GM08714 (cell line): ENCODE results near the gene CWC22.
"Not testable (repeated sequence)": the region's sequence is repeated elsewhere in the genome, so short reads cannot be mapped to it uniquely, and the experiment has no call there.

Experiments
- H3K4me3 ChIP-seq: fragments of 200-500 bp; sonication (Bioruptor generic); 2 replicates; pipeline ENCODE4 v1.5.1; 2014; ENCODE audit warnings: mild to moderate bottlenecking, low read length, inconsistent platforms
- ZNF274 ChIP-seq: IDR thresholded peaks from 2 replicates; pipeline ENCODE4 v1.6.1; 2012; ENCODE audit warnings: mild to moderate bottlenecking, low read depth, low read length

CWC22 gene

GRCh38 chr2:179950391-179950790 is 56.7 kb downstream of the CWC22 start:
- no peak for TF ChIP-seq ZNF274
- no peak overlapping the region for H3K4me3 ChIP-seq

- no peak overlapping the region for H3K4me3 ChIP-seq
- no peak for TF ChIP-seq ZNF274
These were observed 57.7 kb downstream of the CWC22 start for GRCh38 chr2:179949438-179949837.

- TF ChIP-seq ZNF274 = no peak
- no peak overlapping the region for H3K4me3 ChIP-seq
These were observed 59.0 kb downstream of the CWC22 start for GRCh38 chr2:179948058-179948457.

GRCh38 chr2:179946810-179947615 is 60.1 kb downstream of the CWC22 start:
- TF ChIP-seq ZNF274 = no peak
- H3K4me3 ChIP-seq = no peak overlapping the region

GRCh38 chr2:179946346-179946745 is 60.8 kb downstream of the CWC22 start:
- no peak overlapping the region for H3K4me3 ChIP-seq
- no peak for TF ChIP-seq ZNF274

- no peak overlapping the region for H3K4me3 ChIP-seq
- no peak for TF ChIP-seq ZNF274
These were observed 67.8 kb downstream of the CWC22 start for GRCh38 chr2:179939259-179939658.

- H3K4me3 ChIP-seq = no peak overlapping the region
- no peak for TF ChIP-seq ZNF274
These were observed 69.1 kb downstream of the CWC22 start for GRCh38 chr2:179938026-179938425.

GRCh38 chr2:179936654-179937053 is 70.4 kb downstream of the CWC22 start:
- TF ChIP-seq ZNF274 = no peak
- no peak overlapping the region for H3K4me3 ChIP-seq

GRCh38 chr2:179936141-179936540 is 71.0 kb downstream of the CWC22 start:
- no peak for TF ChIP-seq ZNF274
- no peak overlapping the region for H3K4me3 ChIP-seq

GRCh38 chr2:179932786-179933185 is 74.3 kb downstream of the CWC22 start:
- H3K4me3 ChIP-seq = no peak overlapping the region
- no peak for TF ChIP-seq ZNF274

GRCh38 chr2:179931502-179931901 is 75.6 kb downstream of the CWC22 start:
- TF ChIP-seq ZNF274 = no peak
- no peak overlapping the region for H3K4me3 ChIP-seq

- not testable (repeated sequence) for H3K4me3 ChIP-seq
These were observed 77.1 kb downstream of the CWC22 start for GRCh38 chr2:179929997-179930396.

GRCh38 chr2:179927041-179927440 is 80.1 kb downstream of the CWC22 start:
- no peak for TF ChIP-seq ZNF274
- no peak overlapping the region for H3K4me3 ChIP-seq

GRCh38 chr2:179925713-179926112 is 81.4 kb downstream of the CWC22 start:
- no peak overlapping the region for H3K4me3 ChIP-seq
- no peak for TF ChIP-seq ZNF274

- TF ChIP-seq ZNF274 = no peak
- no peak overlapping the region for H3K4me3 ChIP-seq
These were observed 89.8 kb downstream of the CWC22 start for GRCh38 chr2:179917272-179917671.

- no peak overlapping the region for H3K4me3 ChIP-seq
- TF ChIP-seq ZNF274 = no peak
These were observed 91.6 kb downstream of the CWC22 start for GRCh38 chr2:179915395-179915992.

GRCh38 chr2:179913809-179914208 is 93.3 kb downstream of the CWC22 start:
- TF ChIP-seq ZNF274 = no peak
- no peak overlapping the region for H3K4me3 ChIP-seq
